PFSK-1 (cell line): ENCODE results near the gene SLFN13.

Experiments
- FOXP2 ChIP-seq: optimal IDR thresholded peaks from 2 replicates; pipeline ENCODE3; 2011; ENCODE audit warnings: borderline replicate concordance, control low read depth, inconsistent platforms; ENCODE audit not compliant: insufficient read depth; ENCODE audit errors: extremely low read length, extremely low read depth
- POLR2AphosphoS5 ChIP-seq: IDR thresholded peaks from 2 replicates; pipeline ENCODE4 v1.6.1; 2012; ENCODE audit warnings: low read depth, mild to moderate bottlenecking, control low read depth, low read length, moderate library complexity
- REST ChIP-seq, 2 experiments: IDR thresholded peaks; 2 replicates each; pipeline versions ENCODE4 v1.6.1 to v1.8.0; 2011 to 2012; ENCODE audit warnings: low read depth in 2 of 2, low read length in 2 of 2, control low read depth in 1 of 2, inconsistent platforms in 1 of 2, mild to moderate bottlenecking in 1 of 2, moderate library complexity in 1 of 2; ENCODE audit not compliant: insufficient read depth in 1 of 2
- SIN3A ChIP-seq: IDR thresholded peaks from 2 replicates; pipeline ENCODE4 v1.6.1; 2012; ENCODE audit warnings: mild to moderate bottlenecking, low read length, moderate library complexity, borderline replicate concordance; ENCODE audit not compliant: insufficient read depth
- TAF1 ChIP-seq: IDR thresholded peaks from 2 replicates; pipeline ENCODE4 v1.6.1; 2012; ENCODE audit warnings: low read length, control low read depth, borderline replicate concordance; ENCODE audit not compliant: insufficient read depth

SLFN13 gene

GRCh38 chr17:35449371-35449931 is 885 bp upstream of the SLFN13 start:
- TF ChIP-seq TAF1 (no peak), SIN3A (no peak), POLR2AphosphoS5 (no peak)

- TF ChIP-seq FOXP2 (no peak), REST (IDR thresholded peaks at IDR 0.05; ENCODE audit: insufficient read depth in 1 of 2, low read depth in 2 of 2, low read length in 2 of 2) (no peak), POLR2AphosphoS5 (no peak), TAF1 (no peak), SIN3A (no peak)
These were observed 297 bp upstream of the SLFN13 start for GRCh38 chr17:35448899-35449227.

- TF ChIP-seq REST (IDR thresholded peaks at IDR 0.05; ENCODE audit: insufficient read depth in 1 of 2, low read depth in 2 of 2, low read length in 2 of 2), result no peak
- no peak for TF ChIP-seq FOXP2
- TF ChIP-seq SIN3A, result no peak
- TF ChIP-seq TAF1, result no peak
- TF ChIP-seq POLR2AphosphoS5, result no peak
These were observed 1.1 kb downstream of the SLFN13 start for GRCh38 chr17:35447499-35447898.

GRCh38 chr17:35438433-35438832 is 10.1 kb downstream of the SLFN13 start:
- TF ChIP-seq SIN3A (no peak), TAF1 (no peak), REST (IDR thresholded peaks at IDR 0.05; ENCODE audit: insufficient read depth in 1 of 2, low read depth in 2 of 2, low read length in 2 of 2) (no peak), POLR2AphosphoS5 (no peak), FOXP2 (no peak)

GRCh38 chr17:35433075-35433894 is 15.3 kb downstream of the SLFN13 start:
- TF ChIP-seq FOXP2 (no peak), SIN3A (no peak), REST (IDR thresholded peaks at IDR 0.05; ENCODE audit: insufficient read depth in 1 of 2, low read depth in 2 of 2, low read length in 2 of 2) (no peak), TAF1 (no peak), POLR2AphosphoS5 (no peak; the same call in 1 of the 2 replicates)
